ENCODE measurements around the gene FAXDC2. TPM values are rescaled to one million over a fixed set of nuclear protein-coding genes. Genes with fewer than 3 reads are reported as not detected.

Gene FAXDC2
- total RNA-seq, 4 donors from 2014 or later: 25.8 to 126 (median 29.1) TPM

- no peaks in the 10 kb centered on the region for H3K36me3 ChIP-seq
- peaks cover 9 to 19% of the 10 kb centered on the region in 2 donors for H3K4me1 ChIP-seq
- H3K4me3 ChIP-seq: no peak overlapping the region
- intact Hi-C loops (cut with DNase I; ENCODE audit: low total_unique reads): no loop called here
- no peaks in the 10 kb centered on the region for H3K9me3 ChIP-seq
- no peak for DNase-seq
- no peaks in the 10 kb centered on the region for H3K27me3 ChIP-seq
- H3K27ac ChIP-seq: peak overlapping the region; percentile 7 to 27
- TF ChIP-seq CTCF (IDR thresholded peaks at IDR 0.05) (no peak), POLR2A (IDR thresholded peaks at IDR 0.05) (no peak)
Measured at GRCh38 chr5:154782812-154783592, 67.4 kb downstream of the FAXDC2 start.

GRCh38 chr5:154782326-154782725, 68.1 kb downstream of the FAXDC2 start:
- no peak for TF ChIP-seq CTCF (IDR thresholded peaks at IDR 0.05)
- H3K4me3 ChIP-seq: no peak overlapping the region
- DNase-seq: no peak
- no peaks in the 10 kb centered on the region for H3K36me3 ChIP-seq
- peaks cover 9 to 16% of the 10 kb centered on the region in 2 donors for H3K4me1 ChIP-seq
- H3K9me3 ChIP-seq: no peaks in the 10 kb centered on the region
- H3K27me3 ChIP-seq: no peaks in the 10 kb centered on the region
- peak overlapping the region; percentile 7 to 27 for H3K27ac ChIP-seq
- intact Hi-C loops (cut with DNase I; ENCODE audit: low total_unique reads): no loop called here

- no peaks in the 10 kb centered on the region for H3K9me3 ChIP-seq
- H3K27me3 ChIP-seq: no peaks in the 10 kb centered on the region
- H3K4me1 ChIP-seq: peaks cover 9 to 26% of the 10 kb centered on the region in 2 donors
- intact Hi-C loops (cut with DNase I; ENCODE audit: low total_unique reads): no loop called here
- TF ChIP-seq POLR2A (IDR thresholded peaks at IDR 0.05): no peak
- TF ChIP-seq CTCF (IDR thresholded peaks at IDR 0.05): no peak
- H3K36me3 ChIP-seq: no peaks in the 10 kb centered on the region
- no peak overlapping the region for H3K27ac ChIP-seq
- no peak for DNase-seq
- no peak overlapping the region for H3K4me3 ChIP-seq
Measured at GRCh38 chr5:154780128-154780527, 70.3 kb downstream of the FAXDC2 start.

GRCh38 chr5:154779105-154779504, 71.3 kb downstream of the FAXDC2 start:
- Histone ChIP-seq H3K9me3 (no peaks in the 10 kb centered on the region), H3K4me1 (peaks cover 9 to 33% of the 10 kb centered on the region in 2 donors), H3K27ac (no peak overlapping the region), H3K4me3 (no peak overlapping the region), H3K36me3 (no peaks in the 10 kb centered on the region), H3K27me3 (no peaks in the 10 kb centered on the region)
- TF ChIP-seq CTCF (IDR thresholded peaks at IDR 0.05): no peak
- no peak for TF ChIP-seq POLR2A (IDR thresholded peaks at IDR 0.05)
- intact Hi-C loops (cut with DNase I; ENCODE audit: low total_unique reads): no loop called here
- DNase-seq: no peak

GRCh38 chr5:154778534-154778933, 71.9 kb downstream of the FAXDC2 start:
- H3K36me3 ChIP-seq: no peaks in the 10 kb centered on the region
- H3K4me1 ChIP-seq: peaks cover 9 to 29% of the 10 kb centered on the region in 2 donors
- intact Hi-C loops (cut with DNase I; ENCODE audit: low total_unique reads): no loop called here

More at GRCh38 chr5:154778534-154778933, 71.9 kb downstream of the FAXDC2 start:
- TF ChIP-seq POLR2A (IDR thresholded peaks at IDR 0.05) (no peak), CTCF (IDR thresholded peaks at IDR 0.05) (no peak)
- Histone ChIP-seq H3K27me3 (no peaks in the 10 kb centered on the region), H3K9me3 (no peaks in the 10 kb centered on the region), H3K27ac (no peak overlapping the region), H3K4me3 (no peak overlapping the region)
- no peak for DNase-seq

Measured in uterus (tissue), 4 donors.